C4-2B (cell line): ENCODE data around the gene EPHX1.

Experiments used
- CTCF ChIP-seq: fragments of 450-650 bp; conservative IDR thresholded peaks from 2 replicates; pipeline ENCODE4 v1.5.1; 2017; ENCODE audit warnings: mild to moderate bottlenecking
- ZFX ChIP-seq: fragments of 450-650 bp; IDR thresholded peaks from 2 replicates; pipeline ENCODE4 v1.6.1; 2017

- TF ChIP-seq CTCF, result no peak
- no peak for TF ChIP-seq ZFX
These were observed 47.5 kb upstream of the EPHX1 start for GRCh38 chr1:225762444-225762843.
